GM23338 (cell line): Measurements from ENCODE around the gene KIAA0586. TPM values are rescaled to one million over a fixed set of nuclear protein-coding genes. Genes with fewer than 3 reads are reported as not detected.

Source experiments
- ATAC-seq: fragments of 200-7000 bp; cut with Tn5 transposase; 3 replicates; pipeline ENCODE4 v1.9.1; 2020
- DNase-seq: peaks from one replicate; pipeline ENCODE4 v3.0.0-alpha.2; 2015; ENCODE audit warnings: low spot score
- H2AFZ ChIP-seq: fragments of 200-600 bp; sonication (generic); 2 replicates; pipeline ENCODE4 v1.8.0; 2016; ENCODE audit warnings: antibody characterized with exemption, mild to moderate bottlenecking, moderate library complexity
- H3F3A ChIP-seq: fragments of 200-600 bp; sonication (generic); replicated peaks from 2 replicates; pipeline ENCODE4 v1.8.0; 2017; ENCODE audit warnings: antibody characterized with exemption, mixed run types, low read depth
- H3K27ac ChIP-seq: fragments of 200-600 bp; sonication (generic); 2 replicates; pipeline ENCODE4 v1.6.1; 2016; ENCODE audit warnings: low read depth
- H3K27me3 ChIP-seq: fragments of 200-600 bp; sonication (generic); 2 replicates; pipeline ENCODE4 v1.8.0; 2016; ENCODE audit warnings: mild to moderate bottlenecking, mixed run types, moderate library complexity; ENCODE audit not compliant: insufficient read depth
- H3K36me3 ChIP-seq: fragments of 200-600 bp; sonication (generic); 2 replicates; pipeline ENCODE4 v1.8.0; 2016; ENCODE audit warnings: mild to moderate bottlenecking; ENCODE audit not compliant: insufficient read depth
- H3K4me1 ChIP-seq: fragments of 200-600 bp; sonication (generic); 2 replicates; pipeline ENCODE4 v1.8.0; 2016; ENCODE audit warnings: mild to moderate bottlenecking, moderate library complexity; ENCODE audit not compliant: insufficient read depth
- H3K4me2 ChIP-seq: fragments of 200-600 bp; sonication (generic); 2 replicates; pipeline ENCODE4 v1.7.1; 2017; ENCODE audit warnings: mixed run types
- H3K4me3 ChIP-seq: fragments of 200-600 bp; sonication (generic); 2 replicates; pipeline ENCODE4 v1.6.1; 2016; ENCODE audit warnings: mixed run types
- H3K79me2 ChIP-seq: fragments of 200-600 bp; sonication (generic); replicated peaks from 2 replicates; pipeline ENCODE4 v1.8.0; 2017; ENCODE audit warnings: mild to moderate bottlenecking; ENCODE audit not compliant: insufficient read depth
- H3K9me2 ChIP-seq: fragments of 200-600 bp; sonication (generic); 2 replicates; pipeline ENCODE4 v1.8.0; 2017; ENCODE audit not compliant: insufficient read depth
- H4K20me1 ChIP-seq: fragments of 200-600 bp; sonication (generic); replicated peaks from 2 replicates; pipeline ENCODE4 v1.8.0; 2017; ENCODE audit warnings: mild to moderate bottlenecking; ENCODE audit not compliant: insufficient read depth
- H3K27ac Mint-ChIP-seq: 2 replicates; pipeline ENCODE4 v1.8.0; 2020; ENCODE audit warnings: inconsistent platforms, mild to moderate bottlenecking, moderate library complexity, mixed read lengths
- H3K27me3 Mint-ChIP-seq: 3 replicates; pipeline ENCODE4 v1.8.0; 2022; ENCODE audit warnings: low read depth, mild to moderate bottlenecking, moderate library complexity, mixed read lengths, inconsistent platforms; ENCODE audit not compliant: insufficient read depth, poor library complexity
- H3K36me3 Mint-ChIP-seq: 3 replicates; pipeline ENCODE4 v1.8.0; 2021; ENCODE audit warnings: low read depth, mild to moderate bottlenecking, inconsistent platforms, moderate library complexity, mixed read lengths
- H3K4me1 Mint-ChIP-seq: 3 replicates; pipeline ENCODE4 v1.8.0; 2020; ENCODE audit warnings: mild to moderate bottlenecking, inconsistent platforms, mixed read lengths
- H3K4me3 Mint-ChIP-seq: 3 replicates; pipeline ENCODE4 v1.8.0; 2021; ENCODE audit warnings: moderate library complexity, mild to moderate bottlenecking, inconsistent platforms, mixed read lengths
- H3K9me3 Mint-ChIP-seq: 3 replicates; pipeline ENCODE4 v1.8.0; 2020; ENCODE audit warnings: moderate library complexity, mild to moderate bottlenecking, inconsistent platforms, mixed read lengths
- CREB1 ChIP-seq: fragments of 250-450 bp; sonication (Bioruptor Pico); IDR thresholded peaks from 2 replicates; pipeline ENCODE4 v1.5.0; 2020; ENCODE audit warnings: low read depth, mild to moderate bottlenecking, moderate library complexity
- CTCF ChIP-seq, 2 experiments: fragments of 200-600 bp in 1 of 2; sonication (generic) in 1 of 2; conservative IDR thresholded peaks; 2 replicates each; pipeline versions ENCODE4 v1.5.1 to v1.6.1; 2016 to 2017; ENCODE audit warnings: antibody characterized with exemption in 2 of 2, low read depth in 2 of 2, mild to moderate bottlenecking in 2 of 2, moderate library complexity in 1 of 2
- ETS1 ChIP-seq: IDR thresholded peaks from 2 replicates; pipeline ENCODE4 v1.6.1; 2016; ENCODE audit warnings: antibody characterized with exemption
- EZH2phosphoT487 ChIP-seq: fragments of 200-600 bp; sonication (generic); IDR thresholded peaks from one replicate; pipeline ENCODE4 v1.8.1; 2018; ENCODE audit warnings: antibody characterized with exemption; ENCODE audit not compliant: unreplicated experiment
- NANOG ChIP-seq: IDR thresholded peaks from 2 replicates; pipeline ENCODE4 v1.6.1; 2016; ENCODE audit warnings: antibody characterized with exemption, borderline replicate concordance
- POLR2AphosphoS5 ChIP-seq: IDR thresholded peaks from 2 replicates; pipeline ENCODE4 v1.6.1; 2016; ENCODE audit warnings: antibody characterized with exemption, low read depth
- REST ChIP-seq: IDR thresholded peaks from one replicate; pipeline ENCODE4 v1.6.1; 2018; ENCODE audit warnings: antibody characterized with exemption; ENCODE audit not compliant: unreplicated experiment
- STAT1 ChIP-seq: IDR thresholded peaks from one replicate; pipeline ENCODE4 v1.6.1; 2016; ENCODE audit warnings: antibody characterized with exemption; ENCODE audit not compliant: unreplicated experiment
- polyA plus RNA-seq: library from polyadenylated mRNA; unstranded; fragments of >200 nt; fragmentation: Nextera tagmentation; extraction: Ambion mirVana; gene quantifications from 2 replicates; pipeline ENCODE4 v1.2.1, GENCODE V29; 2016
- total RNA-seq: library from RNA; depleted of rRNA; stranded (reverse); fragments of >200 nt; shearing (Covaris generic); gene quantifications from 2 replicates; pipeline ENCODE4 v1.2.3, GENCODE V29; 2014

Gene KIAA0586
- total and polyA plus RNA-seq, 2 experiments from 2014 or later: 22.2 to 23.7 TPM

- TF ChIP-seq ETS1 (no peak), CREB1 (CRISPR knock-in tag) (no peak), NANOG (no peak), STAT1 (no peak), REST (no peak)
Measured at GRCh38 chr14:58488550-58488949, 61.0 kb downstream of the KIAA0586 start (continued).

GRCh38 chr14:58491593-58491992, 64.1 kb downstream of the KIAA0586 start:
- no peak overlapping the region for H3K27ac Mint-ChIP-seq
- peaks cover 7% of the 10 kb centered on the region; the same call in 2 of the 3 replicates for H3K36me3 Mint-ChIP-seq
- Histone ChIP-seq H3K4me3 (no peak overlapping the region), H4K20me1 (peaks cover 4% of the 10 kb centered on the region; the same call in 1 of the 2 replicates), H3K27me3 (no peaks in the 10 kb centered on the region), H3K79me2 (no peaks in the 10 kb centered on the region), H3F3A (no peaks in the 10 kb centered on the region), H3K4me2 (no peak overlapping the region), H3K36me3 (no peaks in the 10 kb centered on the region; the same call in 1 of the 2 replicates), H2AFZ (no peak overlapping the region), H3K9me2 (no peaks in the 10 kb centered on the region), H3K27ac (no peak overlapping the region), H3K4me1 (no peaks in the 10 kb centered on the region)
- H3K4me1 Mint-ChIP-seq: no peaks in the 10 kb centered on the region
- no peaks in the 10 kb centered on the region for H3K27me3 Mint-ChIP-seq
- no peak overlapping the region for H3K4me3 Mint-ChIP-seq
- ATAC-seq (no peak), DNase-seq (no peak)
- no peaks in the 10 kb centered on the region for H3K9me3 Mint-ChIP-seq
- TF ChIP-seq NANOG: no peak
- no peak for TF ChIP-seq EZH2phosphoT487
- TF ChIP-seq CTCF (conservative IDR thresholded peaks at IDR 0.05; ENCODE audit: low read depth in 2 of 2): no peak
- no peak for TF ChIP-seq REST
- no peak for TF ChIP-seq POLR2AphosphoS5
- no peak for TF ChIP-seq CREB1 (CRISPR knock-in tag)
